Vagina (tissue), 2 donors: ENCODE results near the gene CALML5.

Source experiments
- POLR2AphosphoS5 ChIP-seq, 2 donors: sonication (generic); formaldehyde crosslinking; IDR thresholded peaks; one replicate each; pipeline ENCODE4 v1.9.0; 2017; ENCODE audit warnings: antibody characterized with exemption in 2 of 2, mild to moderate bottlenecking in 2 of 2, low read depth in 1 of 2; ENCODE audit not compliant: insufficient read depth in 1 of 2
- TF ChIP-seq, protein P1 (sequence below), 3 experiments: fragments of 450-650 bp in 2 of 3; fragments of 200-600 bp in 1 of 3; sonication (generic) in 1 of 3; IDR thresholded peaks; one replicate each; pipeline ENCODE4 v1.5.1; 2017 to 2019; ENCODE audit warnings: antibody characterized with exemption in 3 of 3, mild to moderate bottlenecking in 2 of 3, moderate library complexity in 2 of 3

DNA sequence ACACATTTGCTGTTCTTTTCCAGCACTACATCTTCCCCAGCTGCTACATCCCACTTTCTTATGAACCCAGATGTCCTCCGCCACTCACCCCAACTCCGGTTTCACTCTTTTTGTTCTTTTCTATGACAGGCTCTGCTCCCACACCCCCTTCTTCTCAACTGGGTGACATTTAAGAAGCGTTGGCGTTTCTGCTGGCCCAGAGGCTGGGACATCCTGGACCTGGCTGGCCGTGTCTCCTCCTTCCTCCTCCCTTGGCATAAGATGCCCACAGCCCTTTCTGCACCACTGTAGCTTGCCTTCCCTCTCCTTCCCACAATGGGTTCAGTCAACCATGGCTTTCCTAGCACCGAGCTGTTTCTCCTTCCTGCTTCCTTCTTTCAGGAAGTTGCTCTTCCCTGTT lies 9.4 kb upstream of the CALML5 start:
- TF ChIP-seq, protein P1, sequence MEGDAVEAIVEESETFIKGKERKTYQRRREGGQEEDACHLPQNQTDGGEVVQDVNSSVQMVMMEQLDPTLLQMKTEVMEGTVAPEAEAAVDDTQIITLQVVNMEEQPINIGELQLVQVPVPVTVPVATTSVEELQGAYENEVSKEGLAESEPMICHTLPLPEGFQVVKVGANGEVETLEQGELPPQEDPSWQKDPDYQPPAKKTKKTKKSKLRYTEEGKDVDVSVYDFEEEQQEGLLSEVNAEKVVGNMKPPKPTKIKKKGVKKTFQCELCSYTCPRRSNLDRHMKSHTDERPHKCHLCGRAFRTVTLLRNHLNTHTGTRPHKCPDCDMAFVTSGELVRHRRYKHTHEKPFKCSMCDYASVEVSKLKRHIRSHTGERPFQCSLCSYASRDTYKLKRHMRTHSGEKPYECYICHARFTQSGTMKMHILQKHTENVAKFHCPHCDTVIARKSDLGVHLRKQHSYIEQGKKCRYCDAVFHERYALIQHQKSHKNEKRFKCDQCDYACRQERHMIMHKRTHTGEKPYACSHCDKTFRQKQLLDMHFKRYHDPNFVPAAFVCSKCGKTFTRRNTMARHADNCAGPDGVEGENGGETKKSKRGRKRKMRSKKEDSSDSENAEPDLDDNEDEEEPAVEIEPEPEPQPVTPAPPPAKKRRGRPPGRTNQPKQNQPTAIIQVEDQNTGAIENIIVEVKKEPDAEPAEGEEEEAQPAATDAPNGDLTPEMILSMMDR (IDR thresholded peaks at IDR 0.05), result no peak
- TF ChIP-seq POLR2AphosphoS5 (IDR thresholded peaks at IDR 0.05; ENCODE audit: insufficient read depth in 1 of 2, low read depth in 1 of 2), result no peak
